ENCODE measurements around the gene SUMO3. TPM values are rescaled to one million over a fixed set of nuclear protein-coding genes. Genes with fewer than 3 reads are reported as not detected.

Gene SUMO3
- total RNA-seq, 1 donor from 2014 or later = 84.5 TPM

GRCh38 chr21:44838951-44839350 is 21.1 kb upstream of the SUMO3 start:
- Mint-ChIP-seq H3K27ac (no peak overlapping the region), H3K4me3 (no peak overlapping the region), H3K36me3 (no peaks in the 10 kb centered on the region), H3K27me3 (ENCODE audit: low read depth) (peaks cover 9% of the 10 kb centered on the region), H3K9me3 (no peaks in the 10 kb centered on the region), H3K4me1 (peaks cover 4% of the 10 kb centered on the region)
- no peak for DNase-seq (ENCODE audit: low spot score in 2 of 2, unreplicated experiment in 2 of 2)
- no peak for TF ChIP-seq CTCF (IDR thresholded peaks at IDR 0.05; ENCODE audit: unreplicated experiment)

GRCh38 chr21:44838039-44838895 is 20.4 kb upstream of the SUMO3 start:
- Mint-ChIP-seq H3K27ac (no peak overlapping the region), H3K36me3 (no peaks in the 10 kb centered on the region), H3K4me1 (peaks cover 4% of the 10 kb centered on the region), H3K9me3 (no peaks in the 10 kb centered on the region), H3K4me3 (no peak overlapping the region), H3K27me3 (ENCODE audit: low read depth) (peaks cover 9% of the 10 kb centered on the region)
- no peak for TF ChIP-seq CTCF (IDR thresholded peaks at IDR 0.05; ENCODE audit: unreplicated experiment)
- DNase-seq (ENCODE audit: low spot score in 2 of 2, unreplicated experiment in 2 of 2) = no peak

GRCh38 chr21:44837537-44837936 is 19.7 kb upstream of the SUMO3 start:
- no peak for TF ChIP-seq CTCF (IDR thresholded peaks at IDR 0.05; ENCODE audit: unreplicated experiment)
- peaks cover 4% of the 10 kb centered on the region for H3K4me1 Mint-ChIP-seq
- H3K4me3 Mint-ChIP-seq = no peak overlapping the region
- no peak for DNase-seq (ENCODE audit: low spot score in 2 of 2, unreplicated experiment in 2 of 2)
- no peaks in the 10 kb centered on the region for H3K9me3 Mint-ChIP-seq
- H3K36me3 Mint-ChIP-seq = no peaks in the 10 kb centered on the region
- H3K27ac Mint-ChIP-seq = no peak overlapping the region
- H3K27me3 Mint-ChIP-seq (ENCODE audit: low read depth) = peaks cover 8% of the 10 kb centered on the region

GRCh38 chr21:44836666-44837471 is 19.0 kb upstream of the SUMO3 start:
- no peak overlapping the region for H3K27ac Mint-ChIP-seq
- H3K4me1 Mint-ChIP-seq = peaks cover 4% of the 10 kb centered on the region
- H3K9me3 Mint-ChIP-seq = no peaks in the 10 kb centered on the region
- no peak overlapping the region for H3K4me3 Mint-ChIP-seq
- peak in 1 of 2 experiments; percentile 55 for DNase-seq (ENCODE audit: low spot score in 2 of 2, unreplicated experiment in 2 of 2)
- TF ChIP-seq CTCF (IDR thresholded peaks at IDR 0.05; ENCODE audit: unreplicated experiment) = no peak
- H3K36me3 Mint-ChIP-seq = no peaks in the 10 kb centered on the region
- H3K27me3 Mint-ChIP-seq (ENCODE audit: low read depth) = peaks cover 6% of the 10 kb centered on the region

- H3K9me3 Mint-ChIP-seq = no peaks in the 10 kb centered on the region
- H3K36me3 Mint-ChIP-seq = no peaks in the 10 kb centered on the region
- TF ChIP-seq CTCF (IDR thresholded peaks at IDR 0.05; ENCODE audit: unreplicated experiment) = no peak
- peaks cover 2% of the 10 kb centered on the region for H3K27me3 Mint-ChIP-seq (ENCODE audit: low read depth)
- DNase-seq (ENCODE audit: low spot score in 2 of 2, unreplicated experiment in 2 of 2) = no peak
- H3K4me1 Mint-ChIP-seq = peaks cover 6% of the 10 kb centered on the region
- no peak overlapping the region for H3K4me3 Mint-ChIP-seq
- no peak overlapping the region for H3K27ac Mint-ChIP-seq
These were observed 18.4 kb upstream of the SUMO3 start for GRCh38 chr21:44836349-44836665.

Measured in mesothelial cell of epicardium (in vitro differentiated cells).